ENCODE measurements around the gene SPIRE2. TPM values are rescaled to one million over a fixed set of nuclear protein-coding genes. Genes with fewer than 3 reads are reported as not detected.
"Not testable (repeated sequence)": the region's sequence is repeated elsewhere in the genome, so short reads cannot be mapped to it uniquely, and the experiment has no call there.

Gene SPIRE2
- total RNA-seq, 1 experiment from 2014 or later: 1.8 TPM

DNA sequence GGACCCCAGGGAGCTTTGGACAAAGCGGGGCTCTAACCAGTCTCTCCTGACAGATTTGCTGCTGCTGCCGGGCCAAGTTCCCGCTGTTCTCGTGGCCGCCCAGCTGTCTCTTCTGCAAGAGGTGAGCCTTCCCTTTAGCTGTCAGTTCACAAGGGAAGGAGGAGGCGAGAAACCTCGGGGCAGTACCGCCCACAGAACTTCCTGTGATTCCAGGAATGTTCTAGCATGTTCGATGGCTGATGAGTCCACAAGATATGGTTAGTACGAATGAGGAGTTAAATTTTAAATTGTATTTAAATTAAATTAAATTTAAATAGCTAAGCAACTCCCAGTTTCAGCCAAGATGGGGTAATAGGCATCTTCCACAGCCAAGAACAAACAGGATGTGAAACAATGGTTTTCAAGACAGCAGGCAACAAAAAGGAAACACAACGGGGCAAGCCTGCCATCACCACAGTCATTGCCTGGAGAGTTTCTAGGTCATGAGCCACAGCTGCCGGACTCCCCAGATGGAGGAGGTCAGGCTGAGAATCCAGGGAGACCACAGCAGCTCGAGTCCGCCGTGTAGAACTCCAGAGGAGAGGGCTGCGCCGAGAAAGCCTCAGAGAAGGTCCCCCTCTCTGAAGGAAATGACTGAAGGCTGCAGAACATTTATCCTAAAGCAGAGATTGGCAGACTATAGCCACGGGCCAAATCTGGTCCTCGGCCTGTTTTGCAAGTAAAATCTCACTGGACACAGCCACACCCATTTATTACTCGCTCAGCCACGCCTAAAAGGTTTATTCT lies 35.7 kb downstream of the SPIRE2 start:
- DNase-seq (ENCODE audit: low read depth): no peak

DNA sequence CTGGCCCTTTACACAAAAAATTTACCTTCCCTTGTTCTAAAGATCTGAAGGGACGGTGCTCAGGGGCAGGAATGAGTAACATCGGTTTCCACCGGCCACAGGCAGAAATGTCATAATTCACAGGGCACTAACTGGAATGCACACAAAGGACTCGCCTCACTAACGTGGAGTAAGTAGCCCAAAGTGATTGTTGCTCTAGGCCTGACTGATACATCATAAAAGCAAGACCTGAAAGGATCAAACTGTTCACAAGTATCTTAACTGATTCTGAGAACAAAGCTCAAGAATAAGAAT lies 36.2 kb downstream of the SPIRE2 start:
- DNase-seq (ENCODE audit: low read depth): no peak

DNA sequence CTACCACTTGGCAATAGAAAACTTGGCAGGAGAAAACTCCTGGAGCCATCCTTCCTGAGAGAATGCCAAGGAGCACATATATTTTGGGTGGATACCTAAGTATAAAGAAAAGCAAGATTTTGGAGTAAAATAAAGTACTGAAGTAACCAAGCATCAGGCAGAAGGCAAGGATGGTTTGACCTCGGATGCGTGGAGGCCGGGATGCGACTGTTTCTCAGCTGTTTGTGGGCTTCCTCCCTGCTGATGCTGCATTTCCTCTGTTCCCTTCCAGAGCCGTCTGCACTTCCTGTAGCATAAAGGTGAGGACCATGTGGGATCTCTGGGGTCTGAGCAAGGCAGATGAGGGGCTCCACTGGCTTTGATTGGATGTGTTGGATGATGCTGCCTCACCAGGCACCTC lies 39.6 kb downstream of the SPIRE2 start:
- no peak for DNase-seq (ENCODE audit: low read depth)

GRCh38 chr16:89869911-89870310 lies 41.6 kb downstream of the SPIRE2 start:
- no peak for DNase-seq (ENCODE audit: low read depth)

DNA sequence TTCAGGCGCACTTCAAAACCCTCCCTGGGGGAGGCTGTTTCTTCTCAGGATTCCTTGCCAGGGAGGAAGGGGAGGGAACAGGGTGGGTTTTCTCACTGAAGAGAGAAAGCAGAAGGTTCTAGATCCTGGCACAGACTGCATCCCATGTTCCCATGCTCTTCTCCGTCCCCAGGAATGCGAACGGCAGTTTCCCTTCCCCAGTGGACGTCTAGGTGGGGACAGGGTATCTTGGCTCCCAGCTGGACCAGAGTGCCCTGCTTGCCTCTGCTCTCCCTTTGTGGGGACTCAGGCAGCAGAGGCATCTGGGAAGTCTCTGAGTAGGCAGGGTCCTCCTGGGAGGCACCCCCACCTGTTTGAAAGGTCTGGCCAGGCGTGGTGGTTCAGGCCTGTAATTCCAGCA lies 42.2 kb downstream of the SPIRE2 start:
- DNase-seq (ENCODE audit: low read depth): no peak

GRCh38 chr16:89871895-89872294 lies 43.6 kb downstream of the SPIRE2 start:
- no peak for DNase-seq (ENCODE audit: low read depth)

GRCh38 chr16:89873109-89873971 lies 45.1 kb downstream of the SPIRE2 start, which contains the start of gene TCF25:
TSS of gene TCF25 (plus strand) at chr16:89873592. CDS start at chr16:89873668, 76 bp downstream.
- peak; percentile 80 for DNase-seq (ENCODE audit: low read depth)

GRCh38 chr16:89873972-89874689 lies 45.9 kb downstream of the SPIRE2 start:
- peak; percentile 88 for DNase-seq (ENCODE audit: low read depth)

DNA sequence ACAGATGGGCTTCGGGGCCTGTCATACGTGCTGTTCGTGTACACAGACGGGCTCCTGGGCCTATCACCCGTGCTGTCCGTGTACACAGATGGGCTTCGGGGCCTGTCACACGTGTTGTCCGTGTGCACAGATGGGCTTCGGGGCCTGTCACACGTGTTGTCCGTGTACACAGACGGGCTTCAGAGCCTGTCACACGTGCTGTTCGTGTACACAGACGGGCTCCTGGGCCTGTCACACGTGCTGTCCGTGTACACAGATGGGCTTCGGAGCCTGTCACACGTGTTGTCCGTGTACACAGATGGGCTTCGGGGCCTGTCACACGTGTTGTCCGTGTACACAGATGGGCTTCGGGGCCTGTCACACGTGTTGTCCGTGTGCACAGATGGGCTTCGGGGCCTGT lies 50.8 kb downstream of the SPIRE2 start:
- DNase-seq (ENCODE audit: low read depth): not testable (repeated sequence)

GRCh38 chr16:89880477-89881367 lies 52.4 kb downstream of the SPIRE2 start:
- no peak for DNase-seq (ENCODE audit: low read depth)

DNA sequence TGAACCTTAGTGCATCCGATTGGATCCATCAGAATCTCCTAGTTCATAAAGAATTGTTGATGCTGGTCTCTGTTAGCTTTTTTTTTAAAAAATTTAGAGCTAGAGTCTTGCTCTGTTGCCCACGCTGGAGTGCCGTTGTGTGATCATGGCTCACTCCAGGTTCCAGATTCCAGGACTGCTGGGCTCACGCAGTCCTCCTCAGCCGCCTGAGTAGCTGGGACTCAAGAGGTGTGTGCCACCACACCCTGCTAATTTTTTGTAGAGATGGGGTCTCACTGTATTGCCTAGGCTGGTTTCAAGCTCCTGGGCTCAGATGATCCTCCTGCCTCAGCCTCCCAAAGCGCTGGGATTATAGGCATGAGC lies 53.1 kb downstream of the SPIRE2 start:
- no peak for DNase-seq (ENCODE audit: low read depth)

DNA sequence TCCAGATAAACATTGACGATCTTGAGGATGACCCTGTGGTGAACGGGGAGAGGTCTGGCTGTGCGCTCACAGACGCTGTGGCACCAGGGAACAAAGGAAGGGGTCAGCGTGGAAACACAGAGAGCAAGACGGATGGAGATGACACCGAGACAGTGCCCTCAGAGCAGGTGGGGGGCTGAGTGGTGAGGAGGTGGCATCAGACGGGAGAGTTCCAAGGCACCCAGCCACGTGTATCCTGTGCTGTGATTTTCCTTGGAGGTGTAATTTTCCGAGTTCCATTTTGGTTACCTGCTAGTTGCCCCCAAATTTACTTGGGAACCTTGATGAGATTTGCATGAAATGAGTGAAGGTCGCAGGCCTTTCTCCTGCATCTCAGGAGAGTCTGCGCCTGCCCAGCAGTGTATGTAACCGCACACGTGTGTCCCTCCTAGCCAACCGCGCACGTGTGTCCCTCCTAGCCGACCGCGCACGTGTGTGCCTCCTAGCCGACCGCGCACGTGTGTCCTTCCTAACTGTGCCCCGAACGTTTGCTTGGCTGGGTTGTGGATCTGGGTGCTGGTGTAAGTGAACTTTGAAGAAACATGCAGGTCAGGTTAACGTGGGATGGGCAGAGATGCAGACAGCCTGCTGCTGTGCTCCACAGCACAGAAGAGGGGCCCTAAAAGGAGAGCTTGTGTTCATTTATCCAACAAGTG lies 55.2 kb downstream of the SPIRE2 start:
- no peak for DNase-seq (ENCODE audit: low read depth)

DNA sequence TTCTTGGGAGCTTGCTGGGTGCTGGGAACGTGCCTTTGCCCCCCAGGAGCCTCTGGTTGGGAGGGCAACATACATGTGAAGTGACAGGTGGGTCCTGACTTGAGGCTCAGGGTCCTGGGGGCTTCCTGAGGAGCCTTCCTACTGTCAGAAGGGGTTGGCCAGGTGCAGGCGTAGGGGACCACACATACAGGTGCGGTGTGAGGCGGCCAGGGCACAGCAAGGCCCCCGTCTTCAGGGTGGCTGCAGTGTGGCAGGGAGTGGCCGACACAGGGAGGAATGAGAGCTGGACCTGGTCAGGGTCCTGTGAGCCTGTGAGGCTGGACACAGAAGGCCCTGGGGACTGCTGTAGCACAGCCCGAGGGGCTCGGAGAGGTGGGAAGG lies 55.8 kb downstream of the SPIRE2 start:
- DNase-seq (ENCODE audit: low read depth): no peak

GRCh38 chr16:89887243-89887642 lies 59.0 kb downstream of the SPIRE2 start:
- DNase-seq (ENCODE audit: low read depth): no peak

- no peak for DNase-seq (ENCODE audit: low read depth)
Measured at GRCh38 chr16:89890200-89890599, 61.9 kb downstream of the SPIRE2 start.

GRCh38 chr16:89890886-89891657 lies 62.8 kb downstream of the SPIRE2 start:
- no peak for DNase-seq (ENCODE audit: low read depth)

DNA sequence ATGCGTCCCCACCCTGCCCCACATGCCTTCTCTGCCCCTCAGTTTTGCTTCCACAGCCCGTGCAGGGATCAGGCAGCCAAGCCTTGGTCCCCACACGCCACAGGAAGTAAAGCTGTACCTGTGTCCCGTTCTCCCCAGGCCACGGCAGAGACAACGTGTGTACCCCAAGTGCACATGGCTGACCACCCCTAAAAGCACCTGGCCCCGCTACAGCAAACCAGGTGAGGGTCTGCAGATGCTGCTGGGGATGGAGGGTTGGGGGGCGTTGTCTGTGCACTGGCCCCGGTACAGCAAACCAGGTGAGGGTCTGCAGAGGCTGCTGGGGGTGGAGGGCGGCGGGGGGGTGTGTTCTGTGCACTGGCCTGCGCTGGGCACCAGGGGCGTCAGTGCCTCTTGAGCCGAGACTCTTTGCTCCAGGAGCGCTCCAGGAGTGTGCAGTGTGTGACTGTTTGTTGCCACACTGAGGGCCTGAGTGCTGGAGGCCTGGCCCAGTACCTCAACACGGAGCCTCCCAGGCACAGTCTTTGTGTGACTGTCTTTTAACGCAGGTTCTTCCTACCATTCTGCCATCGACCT lies 63.9 kb downstream of the SPIRE2 start:
- DNase-seq (ENCODE audit: low read depth): no peak

- DNase-seq (ENCODE audit: low read depth): no peak
Measured at GRCh38 chr16:89892635-89893034, 64.4 kb downstream of the SPIRE2 start.

DNA sequence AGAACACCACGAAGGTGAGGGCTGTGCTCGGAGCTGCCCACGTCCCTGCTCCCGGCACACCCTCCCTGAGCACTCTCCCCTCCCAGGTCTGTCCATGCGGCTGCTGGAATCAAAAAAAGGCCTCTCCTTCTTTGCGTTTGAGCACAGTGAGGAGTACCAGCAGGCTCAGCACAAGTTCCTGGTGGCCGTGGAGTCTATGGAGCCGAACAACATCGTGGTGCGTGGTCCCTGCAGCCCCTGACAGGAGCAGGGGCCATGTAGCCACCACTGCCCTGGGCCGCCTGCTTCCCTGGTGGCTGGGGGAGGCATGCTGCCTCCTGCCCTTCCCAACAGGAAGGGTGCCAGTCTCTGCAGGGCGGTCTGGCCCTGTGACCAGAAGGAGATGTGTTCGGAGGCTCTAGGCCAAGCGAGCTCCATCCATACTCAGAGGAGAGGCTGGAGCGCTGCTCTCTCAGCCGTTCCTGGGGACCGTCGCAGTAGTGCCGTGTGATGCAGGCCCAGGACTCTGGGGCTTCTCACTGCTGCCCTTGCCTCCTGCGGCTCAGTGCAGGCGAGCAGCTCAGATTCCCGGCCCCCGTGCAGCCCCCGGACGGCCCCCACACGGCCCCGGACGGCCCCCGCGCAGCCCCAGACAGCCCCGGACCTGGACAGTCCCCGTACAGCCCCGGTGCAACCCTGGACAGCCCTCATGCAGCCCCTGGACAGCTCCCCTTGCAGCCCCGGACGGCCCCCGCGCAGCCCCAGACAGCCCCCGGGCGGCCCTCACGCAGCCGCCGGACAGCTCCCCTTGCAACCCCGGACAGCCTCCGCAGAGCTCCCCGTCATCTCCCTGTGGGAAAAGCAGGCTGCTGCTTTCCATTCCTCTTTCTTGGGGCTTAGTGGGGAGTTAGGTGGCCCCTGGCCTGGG lies 65.6 kb downstream of the SPIRE2 start:
- DNase-seq (ENCODE audit: low read depth): no peak

Data from RPMI7951 (cell line).